WTC11 (cell line): Measurements from ENCODE around the gene RPS6KA2. TPM values are rescaled to one million over a fixed set of nuclear protein-coding genes. Genes with fewer than 3 reads are reported as not detected.

Experiments
- ATAC-seq: fragments of 200-7000 bp; cut with Tn5 transposase; 2 replicates; pipeline ENCODE4 v1.10.0; 2021; ENCODE audit warnings: mild to moderate bottlenecking, moderate library complexity
- CTCF ChIA-PET: fragments of 300-600 bp; sonication (Branson Sonifier 250); formaldehyde crosslinking; loops from one replicate; lab custom pipeline; 2021; ENCODE audit warnings: antibody characterized with exemption; lab: Charles Lee
- POLR2A ChIA-PET: fragments of 350-600 bp; sonication (Branson Sonifier 250); formaldehyde crosslinking; loops from one replicate; lab custom pipeline; 2021; ENCODE audit warnings: antibody characterized with exemption; lab: Charles Lee
- DNase-seq: peaks from one replicate; pipeline ENCODE4 v3.0.0; 2021; ENCODE audit warnings: low spot score
- H3K27ac Mint-ChIP-seq: 2 replicates; pipeline ENCODE4 v1.8.0; 2021; ENCODE audit warnings: mixed read lengths
- H3K27me3 Mint-ChIP-seq: 2 replicates; pipeline ENCODE4 v1.8.0; 2021; ENCODE audit warnings: low read depth, mild to moderate bottlenecking, moderate library complexity, mixed read lengths
- H3K36me3 Mint-ChIP-seq: 2 replicates; pipeline ENCODE4 v1.8.0; 2021; ENCODE audit warnings: mixed read lengths
- H3K4me1 Mint-ChIP-seq: 2 replicates; pipeline ENCODE4 v1.8.0; 2022; ENCODE audit warnings: mixed read lengths
- H3K4me3 Mint-ChIP-seq: 2 replicates; pipeline ENCODE4 v1.8.0; 2021; ENCODE audit warnings: mild to moderate bottlenecking, moderate library complexity, mixed read lengths
- H3K9me3 Mint-ChIP-seq: 2 replicates; pipeline ENCODE4 v1.8.0; 2021; ENCODE audit warnings: mixed read lengths
- ELF4 ChIP-seq: sonication (generic); formaldehyde crosslinking; IDR thresholded peaks from 2 replicates; pipeline ENCODE4 v1.8.1; 2022; ENCODE audit warnings: low read depth, mild to moderate bottlenecking, moderate library complexity, missing genetic modification reagents
- FOXP1 ChIP-seq: sonication (generic); formaldehyde crosslinking; IDR thresholded peaks from 2 replicates; pipeline ENCODE4 v1.8.0; 2022; ENCODE audit warnings: missing genetic modification reagents, mild to moderate bottlenecking, moderate library complexity, borderline replicate concordance
- GTF2I ChIP-seq: fragments of 250-450 bp; sonication (Bioruptor Pico); conservative IDR thresholded peaks from 2 replicates; pipeline ENCODE4 v1.4.0; 2021; ENCODE audit warnings: mild to moderate bottlenecking
- IRF2 ChIP-seq: sonication (generic); formaldehyde crosslinking; IDR thresholded peaks from 2 replicates; pipeline ENCODE4 v1.8.0; 2022; ENCODE audit warnings: low read depth, missing genetic modification reagents, borderline replicate concordance
- KAT7 ChIP-seq: sonication (generic); formaldehyde crosslinking; IDR thresholded peaks from 2 replicates; pipeline ENCODE4 v1.8.1; 2023; ENCODE audit warnings: missing genetic modification reagents, mild to moderate bottlenecking, borderline replicate concordance
- NFE2L1 ChIP-seq: sonication (generic); formaldehyde crosslinking; IDR thresholded peaks from 2 replicates; pipeline ENCODE4 v1.8.1; 2023; ENCODE audit warnings: missing genetic modification reagents
- NR1H2 ChIP-seq: sonication (generic); formaldehyde crosslinking; IDR thresholded peaks from 2 replicates; pipeline ENCODE4 v1.9.0; 2021; ENCODE audit warnings: mild to moderate bottlenecking, moderate library complexity, missing genetic modification reagents
- NR2C2 ChIP-seq: sonication (generic); formaldehyde crosslinking; IDR thresholded peaks from 2 replicates; pipeline ENCODE4 v1.8.0; 2022; ENCODE audit warnings: mild to moderate bottlenecking, missing genetic modification reagents
- OVOL2 ChIP-seq: fragments of 250-450 bp; sonication (Bioruptor Pico); IDR thresholded peaks from 2 replicates; pipeline ENCODE4 v1.9.0; 2021; ENCODE audit warnings: mild to moderate bottlenecking, borderline replicate concordance
- SOX15 ChIP-seq: fragments of 250-450 bp; sonication (Bioruptor Pico); IDR thresholded peaks from 2 replicates; pipeline ENCODE4 v1.9.0; 2021; ENCODE audit warnings: mild to moderate bottlenecking
- ZNF138 ChIP-seq: sonication (generic); formaldehyde crosslinking; conservative IDR thresholded peaks from 2 replicates; pipeline ENCODE4 v1.8.1; 2022; ENCODE audit warnings: mild to moderate bottlenecking, moderate library complexity, missing genetic modification reagents
- ZNF232 ChIP-seq: sonication (generic); formaldehyde crosslinking; IDR thresholded peaks from 2 replicates; pipeline ENCODE4 v1.8.0; 2022; ENCODE audit warnings: mild to moderate bottlenecking, missing genetic modification reagents
- microRNA-seq: library from miRNA; unstranded; fragments of <30 nt; microRNA quantifications from one replicate; pipeline ENCODE4 v1.2.0, GENCODE V29; 2022; ENCODE audit warnings: borderline number of aligned reads
- total RNA-seq: library from RNA; stranded (reverse); gene quantifications from 3 replicates; pipeline ENCODE4 v1.2.3, GENCODE V29; 2021
- TF ChIP-seq, protein P1 (sequence below): sonication (generic); formaldehyde crosslinking; IDR thresholded peaks from 2 replicates; pipeline ENCODE4 v1.8.0; 2022; ENCODE audit warnings: mild to moderate bottlenecking, missing genetic modification reagents
- TF ChIP-seq, protein P2 (sequence below): sonication (generic); formaldehyde crosslinking; IDR thresholded peaks from 2 replicates; pipeline ENCODE4 v1.8.1; 2023; ENCODE audit warnings: mild to moderate bottlenecking, missing genetic modification reagents
- TF ChIP-seq, protein P3 (sequence below): sonication (generic); formaldehyde crosslinking; IDR thresholded peaks from 2 replicates; pipeline ENCODE4 v1.8.0; 2022; ENCODE audit warnings: mild to moderate bottlenecking, missing genetic modification reagents
- TF ChIP-seq, protein P4 (sequence below): sonication (generic); formaldehyde crosslinking; IDR thresholded peaks from 2 replicates; pipeline ENCODE4 v1.8.1; 2023; ENCODE audit warnings: mild to moderate bottlenecking, missing genetic modification reagents, borderline replicate concordance
- TF ChIP-seq, protein P5 (sequence below): sonication (generic); formaldehyde crosslinking; IDR thresholded peaks from 2 replicates; pipeline ENCODE4 v1.8.1; 2022; ENCODE audit warnings: low read depth, missing genetic modification reagents, borderline replicate concordance

Gene RPS6KA2
- total RNA-seq, 1 experiment from 2014 or later = 24.2 TPM

- Mint-ChIP-seq H3K27me3 (no peaks in the 10 kb centered on the region), H3K4me1 (peaks cover 42% of the 10 kb centered on the region), H3K4me3 (no peak overlapping the region), H3K9me3 (peaks cover 11% of the 10 kb centered on the region), H3K27ac (peak overlapping the region; percentile 17; the same call in 1 of the 2 replicates), H3K36me3 (no peaks in the 10 kb centered on the region)
- TF ChIP-seq ELF4 = no peak
- no peak for TF ChIP-seq SOX15
- no peak for TF ChIP-seq ZNF232
- no peak for TF ChIP-seq NR1H2
- no peak for TF ChIP-seq NR2C2 (CRISPR knock-in tag)
- TF ChIP-seq, protein P1, sequence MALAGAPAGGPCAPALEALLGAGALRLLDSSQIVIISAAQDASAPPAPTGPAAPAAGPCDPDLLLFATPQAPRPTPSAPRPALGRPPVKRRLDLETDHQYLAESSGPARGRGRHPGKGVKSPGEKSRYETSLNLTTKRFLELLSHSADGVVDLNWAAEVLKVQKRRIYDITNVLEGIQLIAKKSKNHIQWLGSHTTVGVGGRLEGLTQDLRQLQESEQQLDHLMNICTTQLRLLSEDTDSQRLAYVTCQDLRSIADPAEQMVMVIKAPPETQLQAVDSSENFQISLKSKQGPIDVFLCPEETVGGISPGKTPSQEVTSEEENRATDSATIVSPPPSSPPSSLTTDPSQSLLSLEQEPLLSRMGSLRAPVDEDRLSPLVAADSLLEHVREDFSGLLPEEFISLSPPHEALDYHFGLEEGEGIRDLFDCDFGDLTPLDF (CRISPR knock-in tag) = no peak
- TF ChIP-seq, protein P2, sequence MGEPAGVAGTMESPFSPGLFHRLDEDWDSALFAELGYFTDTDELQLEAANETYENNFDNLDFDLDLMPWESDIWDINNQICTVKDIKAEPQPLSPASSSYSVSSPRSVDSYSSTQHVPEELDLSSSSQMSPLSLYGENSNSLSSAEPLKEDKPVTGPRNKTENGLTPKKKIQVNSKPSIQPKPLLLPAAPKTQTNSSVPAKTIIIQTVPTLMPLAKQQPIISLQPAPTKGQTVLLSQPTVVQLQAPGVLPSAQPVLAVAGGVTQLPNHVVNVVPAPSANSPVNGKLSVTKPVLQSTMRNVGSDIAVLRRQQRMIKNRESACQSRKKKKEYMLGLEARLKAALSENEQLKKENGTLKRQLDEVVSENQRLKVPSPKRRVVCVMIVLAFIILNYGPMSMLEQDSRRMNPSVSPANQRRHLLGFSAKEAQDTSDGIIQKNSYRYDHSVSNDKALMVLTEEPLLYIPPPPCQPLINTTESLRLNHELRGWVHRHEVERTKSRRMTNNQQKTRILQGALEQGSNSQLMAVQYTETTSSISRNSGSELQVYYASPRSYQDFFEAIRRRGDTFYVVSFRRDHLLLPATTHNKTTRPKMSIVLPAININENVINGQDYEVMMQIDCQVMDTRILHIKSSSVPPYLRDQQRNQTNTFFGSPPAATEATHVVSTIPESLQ (CRISPR knock-in tag) = no peak
- TF ChIP-seq NFE2L1 (CRISPR knock-in tag) = no peak
- TF ChIP-seq, protein P3, sequence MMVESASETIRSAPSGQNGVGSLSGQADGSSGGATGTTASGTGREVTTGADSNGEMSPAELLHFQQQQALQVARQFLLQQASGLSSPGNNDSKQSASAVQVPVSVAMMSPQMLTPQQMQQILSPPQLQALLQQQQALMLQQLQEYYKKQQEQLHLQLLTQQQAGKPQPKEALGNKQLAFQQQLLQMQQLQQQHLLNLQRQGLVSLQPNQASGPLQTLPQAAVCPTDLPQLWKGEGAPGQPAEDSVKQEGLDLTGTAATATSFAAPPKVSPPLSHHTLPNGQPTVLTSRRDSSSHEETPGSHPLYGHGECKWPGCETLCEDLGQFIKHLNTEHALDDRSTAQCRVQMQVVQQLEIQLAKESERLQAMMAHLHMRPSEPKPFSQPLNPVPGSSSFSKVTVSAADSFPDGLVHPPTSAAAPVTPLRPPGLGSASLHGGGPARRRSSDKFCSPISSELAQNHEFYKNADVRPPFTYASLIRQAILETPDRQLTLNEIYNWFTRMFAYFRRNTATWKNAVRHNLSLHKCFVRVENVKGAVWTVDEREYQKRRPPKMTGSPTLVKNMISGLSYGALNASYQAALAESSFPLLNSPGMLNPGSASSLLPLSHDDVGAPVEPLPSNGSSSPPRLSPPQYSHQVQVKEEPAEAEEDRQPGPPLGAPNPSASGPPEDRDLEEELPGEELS (CRISPR knock-in tag) = no peak
- TF ChIP-seq, protein P4, sequence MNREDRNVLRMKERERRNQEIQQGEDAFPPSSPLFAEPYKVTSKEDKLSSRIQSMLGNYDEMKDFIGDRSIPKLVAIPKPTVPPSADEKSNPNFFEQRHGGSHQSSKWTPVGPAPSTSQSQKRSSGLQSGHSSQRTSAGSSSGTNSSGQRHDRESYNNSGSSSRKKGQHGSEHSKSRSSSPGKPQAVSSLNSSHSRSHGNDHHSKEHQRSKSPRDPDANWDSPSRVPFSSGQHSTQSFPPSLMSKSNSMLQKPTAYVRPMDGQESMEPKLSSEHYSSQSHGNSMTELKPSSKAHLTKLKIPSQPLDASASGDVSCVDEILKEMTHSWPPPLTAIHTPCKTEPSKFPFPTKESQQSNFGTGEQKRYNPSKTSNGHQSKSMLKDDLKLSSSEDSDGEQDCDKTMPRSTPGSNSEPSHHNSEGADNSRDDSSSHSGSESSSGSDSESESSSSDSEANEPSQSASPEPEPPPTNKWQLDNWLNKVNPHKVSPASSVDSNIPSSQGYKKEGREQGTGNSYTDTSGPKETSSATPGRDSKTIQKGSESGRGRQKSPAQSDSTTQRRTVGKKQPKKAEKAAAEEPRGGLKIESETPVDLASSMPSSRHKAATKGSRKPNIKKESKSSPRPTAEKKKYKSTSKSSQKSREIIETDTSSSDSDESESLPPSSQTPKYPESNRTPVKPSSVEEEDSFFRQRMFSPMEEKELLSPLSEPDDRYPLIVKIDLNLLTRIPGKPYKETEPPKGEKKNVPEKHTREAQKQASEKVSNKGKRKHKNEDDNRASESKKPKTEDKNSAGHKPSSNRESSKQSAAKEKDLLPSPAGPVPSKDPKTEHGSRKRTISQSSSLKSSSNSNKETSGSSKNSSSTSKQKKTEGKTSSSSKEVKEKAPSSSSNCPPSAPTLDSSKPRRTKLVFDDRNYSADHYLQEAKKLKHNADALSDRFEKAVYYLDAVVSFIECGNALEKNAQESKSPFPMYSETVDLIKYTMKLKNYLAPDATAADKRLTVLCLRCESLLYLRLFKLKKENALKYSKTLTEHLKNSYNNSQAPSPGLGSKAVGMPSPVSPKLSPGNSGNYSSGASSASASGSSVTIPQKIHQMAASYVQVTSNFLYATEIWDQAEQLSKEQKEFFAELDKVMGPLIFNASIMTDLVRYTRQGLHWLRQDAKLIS (CRISPR knock-in tag) = no peak
- no peak for TF ChIP-seq OVOL2 (CRISPR knock-in tag)
- TF ChIP-seq ZNF138 (CRISPR knock-in tag) = no peak
- no peak for TF ChIP-seq IRF2 (CRISPR knock-in tag)
- no peak for TF ChIP-seq GTF2I (CRISPR knock-in tag)
- no peak for TF ChIP-seq KAT7 (CRISPR knock-in tag)
- no peak for TF ChIP-seq FOXP1
- TF ChIP-seq, protein P5, sequence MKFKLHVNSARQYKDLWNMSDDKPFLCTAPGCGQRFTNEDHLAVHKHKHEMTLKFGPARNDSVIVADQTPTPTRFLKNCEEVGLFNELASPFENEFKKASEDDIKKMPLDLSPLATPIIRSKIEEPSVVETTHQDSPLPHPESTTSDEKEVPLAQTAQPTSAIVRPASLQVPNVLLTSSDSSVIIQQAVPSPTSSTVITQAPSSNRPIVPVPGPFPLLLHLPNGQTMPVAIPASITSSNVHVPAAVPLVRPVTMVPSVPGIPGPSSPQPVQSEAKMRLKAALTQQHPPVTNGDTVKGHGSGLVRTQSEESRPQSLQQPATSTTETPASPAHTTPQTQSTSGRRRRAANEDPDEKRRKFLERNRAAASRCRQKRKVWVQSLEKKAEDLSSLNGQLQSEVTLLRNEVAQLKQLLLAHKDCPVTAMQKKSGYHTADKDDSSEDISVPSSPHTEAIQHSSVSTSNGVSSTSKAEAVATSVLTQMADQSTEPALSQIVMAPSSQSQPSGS (CRISPR knock-in tag) = no peak
- ChIA-PET CTCF (no interaction called here), POLR2A (no interaction called here)
- ATAC-seq = peak; percentile 38
- DNase-seq = no peak
Observed at GRCh38 chr6:166360243-166361076, 266.6 kb downstream of the RPS6KA2 start.

Small RNA genes within 50 kb of the gene (microRNA-seq; reads per million reads assigned to microRNA genes)
- 4.5 reads per million, percentile 11 among the genes with 10 or more reads in this experiment for gene MIR1913

Other genes starting within 250 kb of the RPS6KA2 start
- 8.7 to 10.7 TPM (median 9.6 TPM) in 3 replicates for gene MPC1, start 244.3 kb downstream of the RPS6KA2 start, total RNA-seq
- 0.30 to 0.79 TPM (median 0.53 TPM) in 3 replicates for gene RAMACL, start 40.6 kb downstream of the RPS6KA2 start, total RNA-seq